Muscle layer of colon (tissue), 2 donors: Measurements from ENCODE around the gene FRMD7.

Experiments
- H3K27ac ChIP-seq: one replicate; pipeline ENCODE4 v1.7.0; 2013; ENCODE audit warnings: low read depth, mild to moderate bottlenecking, low read length, moderate library complexity
- H3K27me3 ChIP-seq, 2 donors: one replicate each; pipeline ENCODE4 v1.7.0; 2013; ENCODE audit warnings: low read length in 2 of 2, mild to moderate bottlenecking in 2 of 2; ENCODE audit not compliant: insufficient read depth in 2 of 2, control insufficient read depth in 1 of 2
- H3K36me3 ChIP-seq: one replicate; pipeline ENCODE4 v1.7.0; 2013; ENCODE audit warnings: mild to moderate bottlenecking, low read length; ENCODE audit not compliant: insufficient read depth
- H3K4me1 ChIP-seq: one replicate; pipeline ENCODE4 v1.7.0; 2013; ENCODE audit warnings: mild to moderate bottlenecking, low read length; ENCODE audit not compliant: insufficient read depth
- H3K4me3 ChIP-seq, 2 donors: one replicate each; pipeline ENCODE4 v1.7.0; 2013; ENCODE audit warnings: low read length in 2 of 2, low read depth in 1 of 2, mild to moderate bottlenecking in 1 of 2, moderate library complexity in 1 of 2
- H3K9ac ChIP-seq: one replicate; pipeline ENCODE4 v1.7.0; 2013; ENCODE audit warnings: low read length
- H3K9me3 ChIP-seq: one replicate; pipeline ENCODE4 v1.7.0; 2013; ENCODE audit warnings: mild to moderate bottlenecking, low read length
- donor health status: abdominal sarcoma.
- donor health status: Adenocarcinoma of cecum.

The FRMD7 gene

DNA sequence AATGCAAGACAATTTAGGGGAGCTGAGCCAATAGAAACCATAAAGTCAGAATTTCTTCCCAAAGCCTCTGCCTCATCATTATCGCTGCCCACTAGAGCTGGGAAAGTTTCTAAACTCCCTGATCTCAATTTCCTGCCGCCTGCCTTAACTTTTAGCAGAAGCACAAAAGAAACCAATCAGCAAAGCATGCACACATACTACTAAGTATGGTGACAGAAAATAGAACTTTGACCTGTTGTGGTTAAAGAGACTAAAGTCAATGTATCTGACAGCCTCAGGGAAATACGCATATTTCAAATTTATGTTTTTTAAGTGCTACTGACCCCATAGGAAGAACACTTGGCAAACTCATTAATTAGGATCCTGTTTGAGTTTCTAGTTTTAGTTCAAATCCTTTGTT is 94.7 kb downstream of the FRMD7 start:
- Histone ChIP-seq H3K27me3 (no peaks in the 10 kb centered on the region), H3K9ac (no peak overlapping the region), H3K27ac (no peak overlapping the region), H3K9me3 (no peaks in the 10 kb centered on the region), H3K4me3 (no peak overlapping the region), H3K36me3 (no peaks in the 10 kb centered on the region), H3K4me1 (no peaks in the 10 kb centered on the region)

DNA sequence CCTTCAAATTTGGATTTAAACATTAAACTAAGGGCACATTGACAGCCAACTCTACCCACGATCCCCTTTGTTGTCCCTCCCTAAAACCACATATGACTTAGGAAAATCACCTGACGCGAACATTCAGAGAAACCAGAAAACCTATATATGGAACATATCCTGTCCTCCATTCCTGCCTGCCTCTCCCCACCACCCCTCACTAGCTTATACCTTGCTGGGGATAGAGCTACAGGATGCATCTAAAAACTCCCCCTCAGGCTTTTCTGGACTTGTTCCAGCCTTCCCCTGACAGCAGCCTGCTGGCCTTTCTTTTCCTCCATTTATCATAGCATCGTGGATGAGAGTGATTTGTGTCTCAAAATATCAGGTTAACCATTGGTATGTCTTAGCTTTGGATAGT is 96.0 kb downstream of the FRMD7 start:
- Histone ChIP-seq H3K27ac (no peak overlapping the region), H3K9me3 (no peaks in the 10 kb centered on the region), H3K36me3 (no peaks in the 10 kb centered on the region), H3K27me3 (no peaks in the 10 kb centered on the region), H3K9ac (no peak overlapping the region), H3K4me3 (no peak overlapping the region), H3K4me1 (no peaks in the 10 kb centered on the region)

DNA sequence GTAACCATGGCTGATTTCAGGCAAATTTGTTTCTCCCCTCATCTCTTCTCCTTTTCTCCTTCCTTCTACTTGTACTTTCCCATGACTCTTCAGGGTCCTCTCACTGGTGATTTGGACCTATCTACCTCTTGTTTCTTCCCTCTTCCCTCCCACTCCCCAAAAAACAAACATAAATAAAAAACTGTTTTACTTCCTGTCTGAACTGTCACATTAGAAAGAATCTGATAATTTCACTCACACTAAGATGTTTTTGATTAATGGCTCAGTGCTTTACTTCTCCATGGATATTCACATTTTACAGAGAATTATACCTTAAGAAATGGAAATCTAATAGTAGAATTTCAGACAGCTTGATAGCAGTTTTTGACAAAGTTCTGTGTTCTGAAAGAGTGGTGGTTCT is 97.6 kb downstream of the FRMD7 start:
- Histone ChIP-seq H3K4me3 (no peak overlapping the region), H3K4me1 (no peaks in the 10 kb centered on the region), H3K9ac (no peak overlapping the region), H3K27me3 (no peaks in the 10 kb centered on the region), H3K36me3 (no peaks in the 10 kb centered on the region), H3K9me3 (no peaks in the 10 kb centered on the region), H3K27ac (no peak overlapping the region)
